ENCODE data around the gene HOTAIR. TPM values are rescaled to one million over a fixed set of nuclear protein-coding genes. Genes with fewer than 3 reads are reported as not detected.

Gene HOTAIR
- total and polyA plus RNA-seq, 2 donors (not counting 3 experiments of a cell fraction or from before 2014, with no cell fraction given) = not detected

GRCh38 chr12:53932915-53933314 is 41.8 kb downstream of the HOTAIR start:
- H3K27ac ChIP-seq (ENCODE audit: insufficient read depth, low read depth, low read length) = no peak overlapping the region
- no peak overlapping the region for H2AFZ ChIP-seq (ENCODE audit: low read depth, low read length)
- H3K4me2 ChIP-seq (ENCODE audit: insufficient read depth, low read length) = no peak overlapping the region
- POLR2A ChIA-PET = no interaction called here
- H3K36me3 ChIP-seq (ENCODE audit: control insufficient read depth in 2 of 2, extremely low read depth in 1 of 2, insufficient read depth in 2 of 2, low read length in 2 of 2) = no peaks in the 10 kb centered on the region
- DNase-seq (ENCODE audit: low read depth, low spot score) (no peak), FAIRE-seq (no peak)
- H3K9me1 ChIP-seq (replicated peaks; ENCODE audit: control insufficient read depth, extremely low read depth, insufficient read depth, low read length) = no peaks in the 10 kb centered on the region
- no TSS peak for BruUV-seq (replicated peaks)
- intact Hi-C loops (cut with micrococcal nuclease) (no loop called here), dilution Hi-C loops (cut with MboI; ENCODE audit: extremely low pct_ligation_motif_present, low sequenced_read_pairs) (no loop called here)
- no peaks in the 10 kb centered on the region for H3K79me2 ChIP-seq (ENCODE audit: control insufficient read depth, insufficient read depth, low read length)
- CTCF ChIA-PET = no interaction called here
- H4K20me1 ChIP-seq (replicated peaks; ENCODE audit: control insufficient read depth, extremely low read depth, insufficient read depth, low read length) = no peaks in the 10 kb centered on the region
- H3K9ac ChIP-seq (replicated peaks; ENCODE audit: extremely low read depth, insufficient read depth, low read length) = no peak overlapping the region
- H3K4me1 ChIP-seq (ENCODE audit: control insufficient read depth, extremely low read depth, insufficient read depth, low read length) = no peaks in the 10 kb centered on the region
- H3K4me3 ChIP-seq (replicated peaks in 1 of 3; ENCODE audit: insufficient read depth in 1 of 3, low read depth in 1 of 3, low read length in 3 of 3) = no peak overlapping the region
- peaks cover 92 to 100% of the 10 kb centered on the region in 2 experiments for H3K27me3 ChIP-seq (ENCODE audit: control insufficient read depth in 2 of 2, insufficient read depth in 2 of 2, low read length in 2 of 2)
- H3K9me3 ChIP-seq (replicated peaks; ENCODE audit: control insufficient read depth, insufficient read depth, low read length) = no peaks in the 10 kb centered on the region
- TF ChIP-seq POLR2AphosphoS5 (IDR thresholded peaks at IDR 0.05; ENCODE audit: insufficient read depth, low read depth, low read length) (no peak), MYC (IDR thresholded peaks at IDR 0.05; ENCODE audit: low read depth, low read length) (no peak), EZH2 (IDR thresholded peaks at IDR 0.05; ENCODE audit: borderline replicate concordance, low read depth, low read length, severe bottlenecking) (no peak), CTCF (IDR thresholded peaks at IDR 0.05; ENCODE audit: extremely low read depth in 1 of 2, insufficient read depth in 1 of 2, low read depth in 1 of 2, low read length in 2 of 2) (no peak), FOS (IDR thresholded peaks at IDR 0.05; ENCODE audit: borderline replicate concordance, insufficient read depth, low read length) (no peak), GATA2 (IDR thresholded peaks at IDR 0.05; ENCODE audit: insufficient read depth, insufficient read length, low read depth, low read length) (no peak), MAX (IDR thresholded peaks at IDR 0.05; ENCODE audit: insufficient read depth, insufficient read length) (no peak), POLR2A (IDR thresholded peaks at IDR 0.05; ENCODE audit: low read depth, low read length) (no peak), JUN (IDR thresholded peaks at IDR 0.05; ENCODE audit: borderline replicate concordance, insufficient read depth, insufficient read length, low read depth) (no peak)
